A673 (cell line): Measurements from ENCODE around the gene METRNL. TPM values are rescaled to one million over a fixed set of nuclear protein-coding genes. Genes with fewer than 3 reads are reported as not detected.
"Not testable (repeated sequence)": the region's sequence is repeated elsewhere in the genome, so short reads cannot be mapped to it uniquely, and the experiment has no call there.

ENCODE experiments used
- BruUV-seq: library from RNA; stranded (reverse); fragments of 400-500 nt; replicated peaks from 2 replicates; lab custom pipeline; 2021; lab: Mats Ljungman, UMichigan
- CTCF ChIA-PET: fragments of 300-600 bp; sonication (Branson Sonifier 250); formaldehyde crosslinking; loops from one replicate; lab custom pipeline; 2022; ENCODE audit warnings: antibody characterized with exemption; lab: Charles Lee
- POLR2A ChIA-PET: fragments of 300-600 bp; sonication (Branson Sonifier 250); formaldehyde crosslinking; loops from one replicate; lab custom pipeline; 2022; ENCODE audit warnings: antibody characterized with exemption; ENCODE audit not compliant: low non-redundant PET; lab: Charles Lee
- DNase-seq: peaks from one replicate; pipeline ENCODE4 v3.0.0-alpha.2; 2015; ENCODE audit warnings: low spot score
- H3K27ac ChIP-seq: fragments of 200-600 bp; sonication (generic); 2 replicates; pipeline ENCODE4 v1.5.1; 2016; ENCODE audit warnings: mixed run types, low read depth, mild to moderate bottlenecking, mixed read lengths, antibody characterized with exemption, low read length; ENCODE audit not compliant: poor library complexity, severe bottlenecking
- H3K27me3 ChIP-seq: fragments of 200-600 bp; sonication (generic); replicated peaks from 2 replicates; pipeline ENCODE4 v1.6.1; 2017; ENCODE audit warnings: mixed run types, low read depth, mild to moderate bottlenecking, mixed read lengths, antibody characterized with exemption, low read length; ENCODE audit not compliant: insufficient read depth, poor library complexity
- H3K36me3 ChIP-seq: fragments of 200-600 bp; sonication (generic); 2 replicates; pipeline ENCODE4 v1.6.1; 2016; ENCODE audit warnings: mixed run types, mild to moderate bottlenecking, mixed read lengths, antibody characterized with exemption, low read length; ENCODE audit not compliant: insufficient read depth, poor library complexity, severe bottlenecking
- H3K4me1 ChIP-seq: fragments of 200-600 bp; sonication (generic); 2 replicates; pipeline ENCODE4 v1.6.1; 2017; ENCODE audit warnings: mixed run types, mild to moderate bottlenecking, mixed read lengths, antibody characterized with exemption, low read length; ENCODE audit not compliant: insufficient read depth, poor library complexity, severe bottlenecking
- H3K4me3 ChIP-seq: fragments of 200-600 bp; sonication (generic); 2 replicates; pipeline ENCODE4 v1.5.1; 2016; ENCODE audit warnings: low read depth, mixed run types, mild to moderate bottlenecking, mixed read lengths, low read length; ENCODE audit not compliant: poor library complexity, severe bottlenecking
- H3K9me3 ChIP-seq: fragments of 200-600 bp; sonication (generic); 2 replicates; pipeline ENCODE4 v1.6.1; 2016; ENCODE audit warnings: mixed run types, low read depth, mild to moderate bottlenecking, mixed read lengths, antibody characterized with exemption, low read length; ENCODE audit not compliant: poor library complexity, severe bottlenecking
- EZH2 ChIP-seq: fragments of 200-600 bp; sonication (generic); IDR thresholded peaks from 2 replicates; pipeline ENCODE4 v1.6.1; 2017; ENCODE audit warnings: borderline replicate concordance, low read depth, mild to moderate bottlenecking, mixed read lengths, antibody characterized with exemption, low read length; ENCODE audit not compliant: poor library complexity, severe bottlenecking
- intact Hi-C: fragments of 100-400 bp; cut with micrococcal nuclease; formaldehyde crosslinking; loops from one replicate; pipeline ENCODE4 v1.10.0; 2022; ENCODE audit not compliant: unreplicated experiment
- total RNA-seq: library from RNA; stranded (reverse); gene quantifications from 2 replicates; pipeline ENCODE4 v1.2.3, GENCODE V29; 2021
- TF ChIP-seq, protein P1 (sequence below): fragments of 300-800, 200-600 bp; sonication (generic); conservative IDR thresholded peaks from 2 replicates; pipeline ENCODE4 v1.5.1; 2017; ENCODE audit warnings: low read depth, mild to moderate bottlenecking, antibody characterized with exemption, low read length, moderate library complexity, mixed read lengths

Gene METRNL
- total RNA-seq, 1 experiment from 2014 or later, result 16.5 TPM

DNA sequence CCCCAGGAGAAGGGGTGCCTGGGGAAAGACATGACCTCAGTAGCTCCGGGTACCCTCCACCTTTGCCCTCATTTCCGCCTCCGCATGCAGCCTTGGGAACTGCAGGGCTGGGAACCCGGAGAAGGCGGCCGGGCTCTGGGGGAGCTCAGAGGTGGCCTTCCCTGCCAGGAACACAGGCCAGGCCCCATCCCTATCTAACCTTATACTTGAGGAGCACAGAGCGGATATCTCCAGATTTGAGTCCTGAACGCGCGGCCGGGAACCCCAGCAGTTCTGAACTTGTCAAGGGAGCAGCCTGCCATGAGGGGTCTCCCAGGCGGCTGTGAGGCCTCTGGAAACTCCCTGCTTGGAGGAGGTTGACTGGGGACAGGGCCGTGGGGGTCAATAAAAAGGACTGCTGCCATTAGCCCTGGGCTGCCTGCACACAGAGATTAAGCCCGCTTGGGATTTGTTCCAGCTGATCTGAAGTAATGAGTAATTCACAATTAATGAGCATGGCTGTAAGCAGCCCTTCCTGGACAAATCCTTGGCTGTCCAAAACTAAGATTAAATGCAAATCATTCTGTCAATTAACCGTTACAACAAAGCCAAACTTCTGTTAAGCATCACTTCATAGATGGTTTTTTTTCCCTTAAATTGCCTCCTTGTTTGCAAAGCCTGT, 26.3 kb upstream of the METRNL start:
- DNase-seq, result no peak
- CTCF ChIA-PET, result no interaction called here

DNA sequence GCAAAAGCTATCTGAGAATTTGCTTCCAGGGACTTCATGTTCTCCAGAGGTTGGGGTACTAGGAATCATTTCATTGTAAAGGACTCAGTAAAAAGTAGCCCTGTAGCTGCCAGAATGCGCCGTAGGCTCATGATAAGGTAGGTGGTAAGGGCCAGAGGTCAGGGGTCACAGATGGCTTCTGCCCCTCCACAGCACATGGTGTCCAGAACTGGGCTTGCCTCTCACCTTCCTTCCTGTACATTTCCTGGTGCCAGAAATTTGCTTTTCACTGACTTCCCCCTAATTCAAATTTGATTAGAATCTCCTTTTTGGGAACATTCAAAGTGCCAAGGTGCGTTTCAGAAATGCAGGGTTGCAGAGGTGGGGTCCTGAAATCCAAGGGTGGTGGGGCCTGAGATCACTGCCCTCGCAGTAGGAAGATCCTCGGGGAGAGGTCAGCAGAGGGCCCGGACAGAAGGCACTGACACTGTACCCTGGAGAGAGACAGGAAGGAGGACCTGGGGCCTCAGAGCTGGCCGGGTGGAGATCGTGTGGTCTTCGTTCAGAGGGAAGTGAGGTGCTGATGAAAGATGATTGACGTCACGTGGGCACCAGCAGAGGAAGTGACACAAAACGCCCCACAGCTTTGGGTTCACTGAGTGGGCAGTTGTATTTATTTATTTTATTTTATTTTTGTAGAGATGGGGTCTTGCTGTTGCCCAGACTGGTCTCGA, 25.5 kb upstream of the METRNL start:
- Histone ChIP-seq H3K4me1 (peaks cover 10% of the 10 kb centered on the region), H3K9me3 (no peaks in the 10 kb centered on the region), H3K27ac (no peak overlapping the region), H3K27me3 (no peaks in the 10 kb centered on the region), H3K36me3 (no peaks in the 10 kb centered on the region), H3K4me3 (no peak overlapping the region)
- ChIA-PET CTCF (no interaction called here), POLR2A (no interaction called here)
- BruUV-seq, result no TSS peak
- TF ChIP-seq EZH2, result no peak
- intact Hi-C loops, result no loop called here
- DNase-seq, result no peak

More for the DNA sequence above, 26.3 kb upstream of the METRNL start:
- BruUV-seq, result no TSS peak
- intact Hi-C loops, result no loop called here
- peaks cover 10% of the 10 kb centered on the region for H3K4me1 ChIP-seq
- no peak overlapping the region for H3K4me3 ChIP-seq
- H3K36me3 ChIP-seq, result no peaks in the 10 kb centered on the region
- no peaks in the 10 kb centered on the region for H3K27me3 ChIP-seq
- H3K9me3 ChIP-seq, result no peaks in the 10 kb centered on the region
- POLR2A ChIA-PET, result no interaction called here
- TF ChIP-seq, protein P1, sequence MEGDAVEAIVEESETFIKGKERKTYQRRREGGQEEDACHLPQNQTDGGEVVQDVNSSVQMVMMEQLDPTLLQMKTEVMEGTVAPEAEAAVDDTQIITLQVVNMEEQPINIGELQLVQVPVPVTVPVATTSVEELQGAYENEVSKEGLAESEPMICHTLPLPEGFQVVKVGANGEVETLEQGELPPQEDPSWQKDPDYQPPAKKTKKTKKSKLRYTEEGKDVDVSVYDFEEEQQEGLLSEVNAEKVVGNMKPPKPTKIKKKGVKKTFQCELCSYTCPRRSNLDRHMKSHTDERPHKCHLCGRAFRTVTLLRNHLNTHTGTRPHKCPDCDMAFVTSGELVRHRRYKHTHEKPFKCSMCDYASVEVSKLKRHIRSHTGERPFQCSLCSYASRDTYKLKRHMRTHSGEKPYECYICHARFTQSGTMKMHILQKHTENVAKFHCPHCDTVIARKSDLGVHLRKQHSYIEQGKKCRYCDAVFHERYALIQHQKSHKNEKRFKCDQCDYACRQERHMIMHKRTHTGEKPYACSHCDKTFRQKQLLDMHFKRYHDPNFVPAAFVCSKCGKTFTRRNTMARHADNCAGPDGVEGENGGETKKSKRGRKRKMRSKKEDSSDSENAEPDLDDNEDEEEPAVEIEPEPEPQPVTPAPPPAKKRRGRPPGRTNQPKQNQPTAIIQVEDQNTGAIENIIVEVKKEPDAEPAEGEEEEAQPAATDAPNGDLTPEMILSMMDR, result no peak
- TF ChIP-seq EZH2, result no peak
- H3K27ac ChIP-seq, result no peak overlapping the region

DNA sequence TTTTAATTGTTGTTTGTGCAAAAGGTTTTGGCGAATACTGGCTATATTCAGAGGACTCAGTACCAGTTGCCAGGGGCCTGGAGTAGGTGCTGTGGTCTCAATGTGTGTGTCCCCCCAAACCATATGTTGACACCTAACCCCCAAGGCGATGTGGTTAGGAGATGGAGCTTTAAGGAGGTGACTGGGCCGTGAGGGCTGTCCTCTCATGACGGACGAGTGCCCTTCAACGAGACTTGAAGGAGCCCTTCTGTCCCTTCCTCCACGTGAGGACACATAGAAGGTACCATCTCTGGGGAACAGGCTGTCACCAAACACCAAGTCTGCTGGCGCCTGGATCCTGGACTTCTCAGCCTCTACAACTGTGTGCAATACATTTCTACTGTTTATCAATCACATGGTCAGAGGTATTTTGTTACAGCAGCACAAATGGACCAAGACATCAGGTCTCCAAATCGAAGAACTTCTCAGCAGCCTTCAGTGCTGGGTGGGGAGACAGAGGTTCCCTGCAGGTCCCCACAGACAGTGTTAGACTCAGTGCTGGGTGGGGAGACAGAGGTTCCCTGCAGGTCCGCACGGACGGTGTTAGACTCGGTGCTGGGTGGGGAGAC, 24.8 kb upstream of the METRNL start:
- TF ChIP-seq, protein P1, result no peak
- TF ChIP-seq EZH2, result no peak
- ChIA-PET CTCF (no interaction called here), POLR2A (no interaction called here)
- no peak for DNase-seq
- peaks cover 10% of the 10 kb centered on the region for H3K4me1 ChIP-seq
- no TSS peak for BruUV-seq
- intact Hi-C loops, result no loop called here
- H3K4me3 ChIP-seq, result no peak overlapping the region
- H3K27me3 ChIP-seq, result no peaks in the 10 kb centered on the region
- no peaks in the 10 kb centered on the region for H3K36me3 ChIP-seq
- no peaks in the 10 kb centered on the region for H3K9me3 ChIP-seq
- no peak overlapping the region for H3K27ac ChIP-seq

DNA sequence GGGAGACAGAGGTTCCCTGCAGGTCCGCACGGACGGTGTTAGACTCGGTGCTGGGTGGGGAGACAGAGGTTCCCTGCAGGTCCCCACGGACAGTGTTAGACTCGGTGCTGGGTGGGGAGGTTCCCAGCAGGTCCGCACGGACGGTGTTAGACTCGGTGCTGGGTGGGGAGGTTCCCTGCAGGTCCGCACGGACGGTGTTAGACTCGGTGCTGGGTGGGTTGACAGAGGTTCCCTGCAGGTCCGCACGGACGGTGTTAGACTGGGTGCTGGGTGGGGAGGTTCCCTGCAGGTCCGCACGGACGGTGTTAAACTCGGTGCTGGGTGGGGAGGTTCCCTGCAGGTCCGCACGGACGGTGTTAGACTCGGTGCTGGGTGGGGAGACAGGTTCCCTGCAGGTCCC, 24.2 kb upstream of the METRNL start:
- CTCF ChIA-PET, H3K27me3 ChIP-seq, H3K36me3 ChIP-seq, POLR2A ChIA-PET, BruUV-seq, H3K27ac ChIP-seq, DNase-seq, H3K9me3 ChIP-seq, intact Hi-C loops, H3K4me3 ChIP-seq: not testable (repeated sequence)
- peaks cover 10% of the 10 kb centered on the region for H3K4me1 ChIP-seq
